HuH-7 (cell line): ENCODE data around the gene ANAPC4.

Experiments
- DNase-seq: peaks from one replicate; pipeline ENCODE4 v3.0.0; 2011; ENCODE audit warnings: low spot score

Gene ANAPC4

DNA sequence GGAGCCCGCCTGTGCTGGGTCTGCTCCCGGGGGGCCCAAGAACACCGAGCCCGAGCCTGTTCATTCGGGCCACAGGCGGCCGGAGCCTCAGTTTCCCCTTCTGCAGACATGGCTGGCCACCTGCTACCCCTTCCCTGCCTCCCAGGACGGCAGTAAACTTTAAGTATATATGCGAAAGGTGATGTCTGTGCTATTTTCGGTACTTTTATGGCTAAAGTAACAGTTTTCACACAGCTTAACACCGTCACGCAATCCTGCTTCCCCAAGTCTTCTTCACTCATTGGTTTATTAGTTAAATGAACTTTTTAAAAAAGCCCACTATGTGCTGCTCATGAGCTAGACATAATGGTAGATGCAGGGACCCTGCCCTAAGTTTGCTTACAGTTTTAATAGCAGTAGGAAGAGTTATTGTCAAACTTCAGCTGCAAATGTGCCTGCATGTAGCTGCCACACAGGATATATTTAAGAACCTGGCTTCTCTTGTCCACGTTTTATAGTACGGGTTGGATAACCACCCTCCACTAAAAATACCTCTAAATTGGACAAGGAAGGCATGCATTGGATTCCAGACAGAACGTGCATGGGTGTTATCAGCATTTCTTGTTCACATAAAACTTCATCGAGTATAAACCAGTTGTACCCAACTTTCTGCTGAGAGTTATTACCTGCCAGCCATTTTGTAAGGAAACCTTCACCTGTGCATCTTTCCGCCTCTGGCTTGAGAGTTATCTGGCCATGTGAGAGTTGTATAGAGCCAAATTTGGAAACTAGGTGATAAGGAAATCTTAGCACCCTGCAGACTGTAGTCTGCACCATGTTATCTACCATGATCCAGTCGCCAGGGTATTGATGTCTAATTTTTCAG, 741 bp downstream of the ANAPC4 start:
- no peak for DNase-seq

DNA sequence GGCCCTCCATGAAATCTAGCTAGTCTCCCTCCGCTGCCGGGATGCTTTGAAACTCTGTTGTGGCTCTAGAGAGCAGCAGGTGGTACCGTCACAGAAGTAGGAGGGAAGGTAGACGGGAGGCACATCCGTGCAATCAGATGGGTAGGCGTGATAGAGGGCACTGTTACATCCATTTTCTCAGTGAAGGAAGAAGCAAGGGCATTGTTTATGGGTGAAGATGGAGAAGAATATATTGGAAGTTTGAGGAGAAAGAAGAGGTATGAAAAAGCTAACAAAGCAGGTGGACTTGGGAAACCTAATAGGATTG, 1.3 kb downstream of the ANAPC4 start:
- DNase-seq: no peak

DNA sequence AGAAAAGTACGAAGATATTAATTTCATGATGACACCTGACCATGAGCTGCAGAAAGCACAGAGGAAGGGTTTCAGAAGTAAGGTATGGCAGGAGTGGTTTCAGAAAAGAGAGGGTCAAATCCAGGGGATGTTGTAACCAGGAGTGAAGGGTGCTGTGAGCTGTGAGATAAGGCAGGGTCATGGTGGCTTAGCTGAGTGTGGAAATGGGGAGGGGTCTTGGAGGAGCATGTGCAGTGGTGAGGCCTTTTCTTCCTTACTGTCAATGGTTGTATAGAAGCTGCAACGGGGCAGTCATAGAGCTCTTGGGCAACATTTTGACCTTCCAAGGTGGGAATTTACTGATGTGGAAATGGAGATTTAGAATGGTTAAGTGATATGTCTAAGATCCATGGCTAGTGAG, 2.5 kb downstream of the ANAPC4 start:
- no peak for DNase-seq

DNA sequence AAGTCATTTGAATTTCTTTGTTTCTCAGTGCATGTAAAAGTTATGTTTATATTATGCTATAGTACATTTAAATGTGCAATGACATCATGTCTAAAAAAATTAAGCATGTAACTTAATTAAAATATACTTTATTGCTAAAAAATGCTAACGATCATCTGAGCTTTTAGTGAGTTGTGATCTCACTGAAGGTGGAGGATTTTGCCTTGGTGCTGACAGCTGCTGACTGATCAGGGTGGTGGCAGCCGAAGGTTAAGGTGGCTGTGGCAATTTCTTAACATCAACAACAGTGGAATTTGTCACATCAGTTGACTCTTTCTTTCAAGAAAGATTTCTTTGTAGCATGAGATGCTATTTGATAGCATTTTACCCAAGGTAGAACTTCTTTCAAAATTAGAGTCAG, 6.6 kb downstream of the ANAPC4 start:
- DNase-seq: no peak

DNA sequence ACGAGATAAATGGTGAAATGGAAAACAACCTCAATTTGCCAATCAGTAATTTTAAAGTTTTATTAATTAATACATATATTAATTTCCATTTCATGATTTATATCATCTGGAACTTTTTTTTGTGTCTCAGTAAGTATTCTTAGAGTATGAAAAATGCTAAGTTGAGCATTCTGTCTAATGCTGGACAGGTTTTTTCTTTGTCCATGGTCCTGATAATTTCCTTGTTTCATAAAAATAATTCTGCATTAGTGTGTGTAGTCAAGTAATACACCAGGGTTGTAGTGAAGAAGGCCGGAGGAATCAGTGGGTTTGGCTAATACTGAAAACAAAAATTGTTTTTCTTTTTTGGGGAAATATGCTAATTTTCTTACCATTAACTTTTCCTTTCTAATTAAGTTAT, 9.9 kb downstream of the ANAPC4 start:
- DNase-seq: no peak

DNA sequence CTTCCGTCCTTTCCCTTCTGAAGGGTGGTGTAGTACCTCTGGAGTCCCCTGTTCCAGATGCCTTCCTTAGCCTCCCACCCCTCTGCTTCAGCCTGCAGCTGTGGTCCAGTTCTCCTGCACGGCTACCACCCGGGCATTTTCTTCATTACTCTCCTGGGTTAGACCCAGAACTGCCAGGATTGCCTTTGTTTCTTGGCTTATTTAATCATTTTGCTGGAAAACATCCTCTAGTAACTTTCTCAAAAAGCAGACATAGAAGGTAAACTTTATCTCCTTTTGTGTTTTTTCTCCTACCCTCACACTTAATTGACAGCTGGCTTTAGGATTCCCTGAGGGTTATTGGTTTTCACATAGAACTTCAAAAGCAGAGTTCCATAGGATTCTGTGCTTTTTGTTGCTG, 20.2 kb downstream of the ANAPC4 start:
- no peak for DNase-seq

DNA sequence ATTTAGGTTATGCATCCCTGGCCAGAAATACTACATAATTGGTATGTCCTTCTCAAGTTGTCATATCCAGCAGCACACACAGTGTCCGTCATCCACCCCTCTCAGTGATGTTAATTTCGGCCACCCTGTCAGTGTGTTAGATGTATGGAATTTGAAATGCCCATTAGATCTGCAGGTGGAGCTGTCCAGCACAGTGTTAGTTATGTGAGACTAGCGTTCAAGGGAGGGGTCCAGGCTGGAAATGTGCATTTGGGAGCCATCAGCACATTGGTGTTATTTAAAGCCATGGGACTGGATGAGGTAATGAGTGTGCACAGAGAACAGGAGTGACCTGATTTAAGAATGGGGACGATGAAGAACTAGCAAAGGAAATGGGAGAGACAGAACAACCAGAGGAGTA, 22.4 kb downstream of the ANAPC4 start:
- DNase-seq: no peak

DNA sequence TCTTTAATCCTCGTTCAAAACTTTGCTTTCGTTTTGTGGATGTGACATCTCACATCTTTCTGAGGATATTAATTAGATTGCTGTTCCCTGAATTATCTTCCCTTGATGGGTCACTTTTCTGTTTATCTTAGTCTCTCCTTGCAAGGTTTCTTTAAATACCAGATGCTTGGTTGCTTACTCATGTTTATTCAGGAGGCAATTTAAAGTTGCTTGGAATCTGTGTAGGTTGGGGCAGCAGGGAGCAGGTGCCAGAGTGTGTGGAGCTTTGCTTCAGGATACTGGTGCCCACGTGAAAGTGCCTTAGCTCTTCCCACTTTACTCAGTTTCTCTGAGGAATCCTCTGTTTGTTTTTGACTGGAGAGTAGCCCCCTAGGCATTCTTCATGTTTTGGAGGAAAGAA, 24.0 kb downstream of the ANAPC4 start:
- no peak for DNase-seq

DNA sequence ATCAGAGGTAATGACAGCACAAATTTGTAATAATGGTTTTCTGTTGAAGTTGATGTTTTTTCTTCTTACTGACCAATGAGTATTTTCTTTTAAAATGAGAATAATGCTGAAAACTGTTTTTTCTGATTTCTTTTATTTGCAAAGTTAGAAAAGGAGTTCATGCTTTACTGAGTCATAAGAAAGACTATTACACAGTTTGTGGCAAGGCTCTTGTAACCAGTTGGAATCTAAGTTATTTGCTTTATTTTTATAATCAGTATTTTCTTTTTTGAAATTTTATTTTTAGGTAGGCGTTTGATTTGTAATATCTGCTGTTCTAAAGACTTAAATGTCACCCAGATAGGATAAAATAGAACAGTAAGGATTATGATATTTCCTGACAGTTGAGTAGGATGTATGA, 25.5 kb downstream of the ANAPC4 start:
- DNase-seq: no peak

DNA sequence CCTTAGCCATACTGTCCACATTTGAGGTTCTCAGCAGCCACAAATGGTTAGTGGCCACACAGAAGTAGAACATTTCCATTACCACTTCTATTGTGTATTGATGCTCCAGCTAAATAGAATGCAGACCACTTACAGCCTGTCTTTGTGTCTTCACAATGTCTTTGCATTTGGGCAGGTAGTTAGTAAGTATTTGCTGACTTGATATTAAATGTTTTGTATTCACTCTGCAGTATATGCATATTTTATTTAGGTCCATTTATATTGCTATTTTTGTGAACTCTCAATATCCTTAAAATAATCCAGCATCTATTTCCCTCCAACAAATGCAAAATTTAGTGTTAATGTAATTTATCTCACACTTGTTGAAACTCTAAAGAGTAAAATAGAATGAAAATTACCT, 26.6 kb downstream of the ANAPC4 start:
- DNase-seq: no peak

DNA sequence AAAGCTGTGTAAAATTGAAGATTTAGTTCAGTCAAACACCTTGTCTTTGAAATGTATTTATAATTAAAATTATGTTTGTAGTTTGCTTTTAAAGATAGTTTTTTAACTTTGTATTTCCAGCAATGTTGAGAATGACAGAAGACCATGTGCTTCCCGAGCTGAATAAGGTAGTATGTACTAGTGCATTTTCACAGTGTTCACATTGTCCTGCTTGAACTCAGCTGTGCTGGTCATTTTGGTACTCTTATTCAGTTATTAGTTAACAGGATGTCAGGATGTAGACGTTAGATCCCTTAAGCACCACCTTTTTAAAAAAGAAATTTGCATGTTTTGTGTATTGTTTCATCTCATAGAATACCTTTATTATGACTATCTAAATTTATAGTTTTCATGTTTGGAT, 28.4 kb downstream of the ANAPC4 start:
- no peak for DNase-seq

DNA sequence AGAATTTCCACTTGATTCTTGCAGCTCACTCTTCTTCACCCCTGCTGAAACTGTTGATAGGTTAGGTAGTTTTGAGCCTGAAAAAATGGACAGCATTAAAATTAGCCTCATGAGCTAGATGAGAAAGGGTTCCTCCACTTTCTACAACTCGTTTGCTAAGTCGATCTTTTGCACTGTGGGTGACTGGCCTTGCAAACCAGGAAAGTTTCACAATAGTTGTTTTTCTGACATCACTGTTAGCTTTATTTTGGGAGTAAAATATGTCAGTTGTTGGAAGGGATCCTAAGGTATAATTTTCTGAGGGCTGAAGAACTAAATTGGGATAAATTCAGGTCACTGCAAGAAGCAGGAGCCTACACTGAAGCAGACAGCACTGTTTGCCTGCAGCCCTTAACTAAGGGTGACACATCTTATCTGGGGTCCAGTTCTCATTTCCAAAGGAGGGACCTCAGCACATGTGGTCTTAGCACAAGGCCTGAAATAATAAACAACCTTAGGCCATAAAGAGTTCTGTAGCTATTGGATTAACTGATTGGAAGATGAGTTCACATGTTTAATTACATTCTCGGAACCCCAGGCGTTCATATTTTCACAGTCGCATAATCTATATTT, 29.1 kb downstream of the ANAPC4 start:
- no peak for DNase-seq

DNA sequence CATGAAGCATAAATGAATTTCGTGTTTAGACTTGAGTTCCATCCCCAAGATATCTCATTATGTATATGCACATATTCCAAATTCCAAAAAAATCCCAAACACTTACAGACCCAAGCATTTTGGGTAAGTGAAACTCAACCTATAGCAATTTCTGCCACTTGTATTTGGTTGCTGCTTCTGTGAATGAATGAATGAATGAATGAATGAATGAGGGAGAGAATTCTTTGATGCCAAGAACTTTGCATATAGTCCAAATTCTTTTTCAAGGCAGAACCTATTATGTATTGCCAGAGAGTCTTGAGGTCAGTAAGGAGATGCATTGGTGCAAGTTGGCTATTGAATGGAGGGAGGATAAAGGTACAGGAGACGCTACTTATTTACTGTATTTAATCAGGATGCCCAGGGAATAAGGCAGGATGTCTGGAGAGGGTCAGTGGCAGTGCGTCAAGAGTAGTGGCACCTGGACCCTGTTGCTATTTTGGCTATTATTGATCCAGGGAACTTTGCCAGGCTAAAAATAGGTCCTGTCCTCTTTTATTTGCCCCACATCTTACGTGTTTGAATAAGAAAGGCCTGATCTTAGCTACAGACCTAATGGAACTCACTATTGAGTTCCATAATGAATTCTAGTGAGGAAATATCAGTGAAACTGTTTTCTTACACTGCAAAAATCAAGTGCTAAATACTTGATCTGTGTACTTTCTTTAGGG, 33.9 kb downstream of the ANAPC4 start:
- no peak for DNase-seq

DNA sequence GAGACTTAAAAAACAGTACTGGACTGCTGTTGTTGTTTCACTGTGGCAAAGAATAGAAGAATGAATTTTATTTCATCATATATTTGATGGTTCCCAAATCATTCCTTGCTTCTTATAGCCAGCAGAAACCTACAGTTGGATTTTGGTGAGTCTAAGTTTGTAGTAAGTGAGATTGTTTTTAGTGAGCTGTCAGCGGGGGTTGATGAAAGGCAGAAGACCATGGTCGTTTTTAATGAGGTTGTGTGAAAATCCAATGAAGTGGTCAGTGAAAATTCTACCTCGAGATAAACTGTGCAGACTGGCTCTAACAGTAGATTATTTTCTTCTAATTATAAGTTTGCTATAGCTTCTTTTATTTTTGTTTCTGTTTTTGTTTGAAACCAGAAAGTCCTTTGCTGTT, 36.2 kb downstream of the ANAPC4 start:
- no peak for DNase-seq

DNA sequence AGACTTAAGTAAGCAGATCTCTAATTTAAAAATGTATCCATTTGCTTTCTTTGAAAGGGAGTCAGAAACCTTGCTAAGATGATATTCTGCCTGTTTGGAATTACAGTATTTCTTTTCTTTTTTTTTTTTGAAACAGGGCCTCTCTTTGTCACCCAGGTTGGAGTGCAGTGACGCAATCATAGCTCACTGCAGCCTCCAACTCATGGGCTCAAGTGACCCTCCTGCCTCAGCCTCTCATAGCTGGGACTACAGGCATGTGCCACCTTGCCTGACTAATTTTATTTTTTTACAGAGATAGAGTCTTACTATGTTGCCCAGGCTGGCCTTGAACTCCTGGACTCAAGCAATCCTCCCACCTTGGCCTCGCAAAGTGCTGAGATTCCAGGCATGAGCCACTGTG, 40.0 kb downstream of the ANAPC4 start:
- DNase-seq: no peak

DNA sequence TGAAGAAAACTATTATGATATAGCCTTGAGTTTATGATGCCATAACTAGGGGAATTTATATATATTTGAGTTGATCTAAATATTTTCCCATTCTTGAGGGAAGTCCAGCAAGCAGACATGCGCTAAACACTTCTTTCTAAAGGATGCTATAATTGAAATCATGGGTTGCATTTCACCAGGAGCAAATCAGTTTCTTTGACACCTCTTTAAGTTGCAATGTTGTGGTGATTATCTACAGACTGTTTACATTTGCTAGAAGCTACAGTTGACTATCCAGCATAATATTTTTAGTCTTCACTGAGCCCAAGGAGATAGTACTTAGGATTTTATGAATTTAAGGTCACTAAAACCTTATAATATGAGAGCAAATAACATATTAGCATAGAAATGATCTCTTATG, 43.9 kb downstream of the ANAPC4 start:
- no peak for DNase-seq

DNA sequence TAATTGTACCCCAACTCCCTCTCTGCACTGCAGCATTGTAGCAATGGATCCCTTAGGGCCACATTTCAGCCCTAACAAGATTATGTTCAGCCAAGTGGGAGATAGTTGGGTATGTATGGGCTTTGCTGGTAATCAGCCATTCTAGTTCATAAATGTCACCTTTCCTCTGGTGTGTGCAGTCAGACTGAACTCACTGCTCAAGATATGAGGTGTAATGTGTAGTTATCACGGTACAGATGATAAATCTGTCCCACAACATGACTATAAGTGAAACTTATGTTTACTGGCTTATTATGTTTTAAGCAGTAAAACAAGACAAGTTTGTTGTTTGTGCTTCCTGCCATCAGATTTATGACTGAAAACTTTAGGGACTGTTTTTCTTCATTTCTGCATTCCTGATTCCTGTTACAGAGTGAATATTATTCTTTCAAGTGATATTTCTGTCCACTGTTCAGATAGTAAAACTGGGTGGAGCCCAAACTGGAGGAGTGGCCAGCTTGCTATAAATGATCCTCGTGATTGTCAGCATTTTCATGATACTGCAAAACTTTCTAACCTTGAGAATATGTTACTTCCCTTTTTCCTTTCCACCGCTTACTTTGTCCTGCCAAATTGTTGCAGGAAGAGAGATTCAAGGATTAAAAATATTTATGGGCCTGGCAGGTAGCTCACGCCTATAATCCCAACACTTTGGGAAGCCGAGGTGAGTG, 44.9 kb downstream of the ANAPC4 start:
- no peak for DNase-seq

DNA sequence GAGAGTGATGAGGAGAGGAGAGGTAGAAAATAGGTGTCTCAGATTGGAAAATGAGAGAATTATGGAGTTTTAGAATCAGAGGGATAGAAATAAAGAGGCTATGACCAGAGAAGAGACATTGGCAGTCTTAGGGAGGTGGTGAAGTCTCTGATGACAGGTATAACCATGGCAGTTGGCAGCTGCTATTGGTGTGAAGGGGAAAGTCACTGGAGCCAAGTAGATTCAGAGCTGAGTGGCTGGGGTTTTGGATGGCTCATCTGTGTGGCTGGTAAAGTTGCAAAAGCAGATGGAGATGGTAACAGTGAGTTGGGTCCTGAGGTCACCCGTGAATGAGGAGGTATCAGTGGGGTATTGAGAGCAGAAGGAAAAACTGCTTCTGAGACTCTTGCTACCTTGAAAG, 46.5 kb downstream of the ANAPC4 start:
- no peak for DNase-seq

DNA sequence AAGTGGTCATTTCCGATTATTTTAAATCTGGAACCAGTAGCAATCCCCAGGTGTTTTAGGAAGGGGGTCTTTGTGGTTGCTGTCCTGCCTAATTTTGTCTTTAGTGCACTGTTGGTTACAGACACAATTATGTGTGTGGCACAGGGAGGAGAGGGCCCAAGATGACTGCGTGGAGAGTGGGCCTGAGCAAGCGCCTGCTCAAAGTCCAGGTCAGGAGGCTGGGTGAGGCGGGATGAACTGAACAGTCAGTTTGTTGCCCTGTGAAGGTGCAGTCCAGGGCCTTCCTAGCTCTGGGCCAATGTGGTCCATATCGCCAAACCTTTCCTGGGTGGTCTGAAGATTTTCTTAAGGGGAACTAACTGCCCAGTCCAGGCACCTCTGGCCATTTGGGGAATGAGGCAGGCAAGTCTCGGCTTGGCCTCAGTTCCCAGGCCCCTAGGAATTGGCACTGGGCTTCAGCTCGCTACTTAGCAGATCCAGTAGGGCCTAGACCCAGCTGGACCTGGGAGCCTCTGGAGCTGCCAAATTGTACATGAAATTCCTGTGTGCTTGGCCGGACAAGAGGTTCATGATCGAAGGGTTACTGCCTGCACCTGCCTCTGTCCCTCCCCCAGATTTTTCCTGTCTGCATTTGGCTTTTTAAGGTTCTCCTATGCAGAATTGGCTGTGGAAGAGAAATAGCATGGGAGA, 47.6 kb downstream of the ANAPC4 start:
- no peak for DNase-seq

DNA sequence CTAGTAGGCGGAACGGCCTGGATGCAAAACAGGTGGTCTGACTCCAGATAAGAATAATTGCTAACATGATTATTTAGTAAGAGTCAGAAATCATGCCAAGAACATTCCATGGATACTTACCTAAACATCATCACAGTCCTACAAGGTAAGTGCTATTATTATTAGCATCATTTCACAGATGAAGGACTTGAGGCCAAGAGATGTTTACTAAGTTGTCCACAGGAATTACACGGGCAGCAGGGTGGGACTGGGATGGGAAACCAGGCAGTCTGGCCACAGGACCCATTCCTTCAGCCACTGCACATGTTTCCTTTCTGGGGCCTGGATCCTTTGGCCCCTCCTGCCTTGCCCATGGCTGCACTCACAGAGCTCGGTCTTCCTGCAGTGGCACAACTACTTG, 48.3 kb downstream of the ANAPC4 start:
- no peak for DNase-seq

DNA sequence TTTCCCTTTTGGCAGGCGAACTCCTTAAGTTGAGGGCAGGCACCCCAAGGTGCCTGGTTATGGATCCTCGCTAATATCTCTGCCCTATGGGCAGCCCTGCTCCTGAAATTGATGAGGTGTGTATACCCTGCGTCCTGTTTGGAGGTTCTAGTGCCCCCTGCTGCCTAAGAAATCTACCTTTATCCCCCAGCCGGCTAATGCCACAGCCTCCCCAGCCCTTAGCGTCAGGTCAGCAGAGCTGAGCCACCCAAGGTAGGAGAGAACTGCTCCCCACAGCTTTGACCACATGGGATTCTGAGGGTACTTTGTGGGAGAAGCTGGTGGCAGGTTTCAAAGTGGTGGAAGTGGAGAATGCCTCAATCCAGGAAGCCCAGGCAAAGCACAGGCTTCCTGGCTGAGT, 50.8 kb downstream of the ANAPC4 start:
- DNase-seq: no peak

DNA sequence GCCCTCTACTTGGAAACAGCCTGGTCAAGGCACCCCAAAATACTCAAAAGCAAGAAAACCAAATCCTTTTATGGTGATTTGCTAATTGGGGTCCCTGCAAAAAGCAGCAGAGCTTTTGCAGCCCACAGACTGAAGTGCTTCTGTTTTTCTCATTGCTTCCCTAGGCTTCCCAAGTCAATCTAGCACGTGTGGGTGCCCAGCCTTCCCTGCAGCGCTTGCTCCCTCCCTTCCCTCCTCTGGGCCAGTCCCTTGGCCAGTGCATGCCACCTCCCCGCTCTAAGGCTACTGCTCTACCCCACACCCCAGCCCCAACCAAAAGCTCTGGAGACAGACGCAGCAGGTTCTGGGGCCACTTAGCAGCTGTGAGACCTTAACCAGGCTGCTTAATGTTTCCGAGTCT, 53.6 kb downstream of the ANAPC4 start:
- DNase-seq: no peak
